GM12891 (cell line): ENCODE measurements around the gene C1orf159.
"Not testable (repeated sequence)": the region's sequence is repeated elsewhere in the genome, so short reads cannot be mapped to it uniquely, and the experiment has no call there.

Experiments used
- DNase-seq: peaks from one replicate; pipeline ENCODE4 v3.0.0; 2011; ENCODE audit warnings: low spot score; ENCODE audit not compliant: insufficient read length
- FAIRE-seq: peaks from 2 replicates; lab custom pipeline; 2011; peaks lifted over from hg19 to GRCh38; lab: Jason Lieb, UNC
- PAX5 ChIP-seq: IDR thresholded peaks from 2 replicates; pipeline ENCODE4 v1.6.1; 2011; ENCODE audit warnings: low read length, moderate library complexity, mild to moderate bottlenecking; ENCODE audit not compliant: insufficient read depth, severe bottlenecking
- POLR2A ChIP-seq: IDR thresholded peaks from 2 replicates; pipeline ENCODE4 v1.6.1; 2011; ENCODE audit warnings: low read depth, low read length, control low read depth
- POLR2AphosphoS5 ChIP-seq: IDR thresholded peaks from 2 replicates; pipeline ENCODE4 v1.6.1; 2011; ENCODE audit warnings: low read depth, low read length, control low read depth
- POU2F2 ChIP-seq: IDR thresholded peaks from 2 replicates; pipeline ENCODE4 v1.6.1; 2011; ENCODE audit warnings: low read depth, mild to moderate bottlenecking, control low read depth, low read length, moderate library complexity
- SPI1 ChIP-seq: IDR thresholded peaks from 2 replicates; pipeline ENCODE4 v1.6.1; 2011; ENCODE audit warnings: low read depth, low read length, control low read depth
- TAF1 ChIP-seq: IDR thresholded peaks from 2 replicates; pipeline ENCODE4 v1.6.1; 2011; ENCODE audit warnings: low read depth, low read length, control low read depth

C1orf159 gene

GRCh38 chr1:1072299-1072848 is 43.5 kb downstream of the C1orf159 start:
- TF ChIP-seq POLR2AphosphoS5: no peak
- TF ChIP-seq SPI1: no peak
- DNase-seq: no peak
- FAIRE-seq: no peak

- TF ChIP-seq SPI1: no peak
- no peak for TF ChIP-seq PAX5
- no peak for TF ChIP-seq POU2F2
- no peak for TF ChIP-seq TAF1
- no peak for TF ChIP-seq POLR2A
- TF ChIP-seq POLR2AphosphoS5: no peak
- FAIRE-seq (no peak), DNase-seq (no peak)
Measured at GRCh38 chr1:1071486-1072298, 44.2 kb downstream of the C1orf159 start.

GRCh38 chr1:1069711-1070676 is 45.9 kb downstream of the C1orf159 start:
- TF ChIP-seq POLR2AphosphoS5 (no peak), SPI1 (no peak), POU2F2 (no peak), PAX5 (no peak), POLR2A (no peak), TAF1 (no peak)
- DNase-seq (no peak), FAIRE-seq (peak; percentile 57)

- TF ChIP-seq POLR2A (no peak), SPI1 (no peak), TAF1 (no peak), POLR2AphosphoS5 (no peak), POU2F2 (no peak), PAX5 (no peak)
- DNase-seq: peak; percentile 94
- peak; percentile 100 for FAIRE-seq
Measured at GRCh38 chr1:1069056-1069710, 46.7 kb downstream of the C1orf159 start.

- FAIRE-seq: no peak
- DNase-seq: peak; percentile 63
- no peak for TF ChIP-seq SPI1
- no peak for TF ChIP-seq PAX5
- no peak for TF ChIP-seq POLR2A
- no peak for TF ChIP-seq POU2F2
Measured at GRCh38 chr1:1068517-1069055, 47.3 kb downstream of the C1orf159 start.

- DNase-seq: no peak
- FAIRE-seq: no peak
- TF ChIP-seq TAF1 (no peak), POLR2AphosphoS5 (no peak), POLR2A (no peak), POU2F2 (no peak), PAX5 (no peak), SPI1 (no peak)
Measured at GRCh38 chr1:1067860-1068516, 47.9 kb downstream of the C1orf159 start.

GRCh38 chr1:1067284-1067859 is 48.5 kb downstream of the C1orf159 start:
- DNase-seq (no peak), FAIRE-seq (no peak)
- TF ChIP-seq SPI1 (no peak), POLR2AphosphoS5 (no peak), POU2F2 (no peak)

GRCh38 chr1:1066403-1067283 is 49.2 kb downstream of the C1orf159 start:
- no peak for DNase-seq
- TF ChIP-seq POU2F2 (peak; percentile 91), SPI1 (no peak)
- FAIRE-seq: no peak

- not testable (repeated sequence) for FAIRE-seq, DNase-seq
Measured at GRCh38 chr1:1065940-1066304, 50.0 kb downstream of the C1orf159 start.
